Esophagus muscularis mucosa (tissue), 4 donors: ENCODE data around the gene MBP. TPM values are rescaled to one million over a fixed set of nuclear protein-coding genes. Genes with fewer than 3 reads are reported as not detected.

Experiments
- DNase-seq: peaks from one replicate; pipeline ENCODE4 v3.0.0-alpha.2; 2017; ENCODE audit errors: extremely low spot score
- H3K27ac ChIP-seq, 4 donors: fragments of 200-600 bp; sonication (generic); replicated peaks in 1 of 4; 1 replicate in 3 of 4; 2 replicates in 1 of 4; pipeline ENCODE4 v1.5.1; 2016 to 2019; ENCODE audit warnings: mild to moderate bottlenecking in 1 of 4
- H3K27me3 ChIP-seq, 4 donors: fragments of 200-600 bp; sonication (generic); one replicate each; pipeline versions ENCODE4 v1.5.1 to v1.6.0; 2016 to 2019
- H3K36me3 ChIP-seq, 4 donors: fragments of 200-600 bp; sonication (generic); one replicate each; pipeline ENCODE4 v1.5.1; 2016 to 2019
- H3K4me1 ChIP-seq, 4 donors: fragments of 200-600 bp; sonication (generic); one replicate each; pipeline ENCODE4 v1.5.1; 2016 to 2019
- H3K4me3 ChIP-seq, 4 donors: fragments of 200-600 bp; sonication (generic); 1 replicate in 2 of 4; 2 replicates in 2 of 4; pipeline ENCODE4 v1.5.1; 2016 to 2019; ENCODE audit warnings: mild to moderate bottlenecking in 4 of 4, moderate library complexity in 1 of 4
- H3K9me3 ChIP-seq, 4 donors: fragments of 200-600 bp; sonication (generic); 1 replicate in 3 of 4; 2 replicates in 1 of 4; pipeline ENCODE4 v1.5.1; 2016 to 2019
- CTCF ChIP-seq, 3 experiments: fragments of 200-600 bp in 2 of 3; fragments of 450-650 bp in 1 of 3; sonication (generic) in 2 of 3; IDR thresholded peaks; one replicate each; pipeline ENCODE4 v1.5.1; 2017 to 2019; ENCODE audit warnings: antibody characterized with exemption in 3 of 3, mild to moderate bottlenecking in 2 of 3, moderate library complexity in 1 of 3
- EP300 ChIP-seq: sonication (generic); formaldehyde crosslinking; IDR thresholded peaks from one replicate; pipeline ENCODE4 v1.6.1; 2017; ENCODE audit warnings: antibody characterized with exemption
- POLR2A ChIP-seq: fragments of 450-650 bp; IDR thresholded peaks from one replicate; pipeline ENCODE4 v1.6.1; 2017; ENCODE audit warnings: antibody characterized with exemption, moderate library complexity, mild to moderate bottlenecking, low read depth
- POLR2AphosphoS5 ChIP-seq, 2 donors: sonication (generic); formaldehyde crosslinking; IDR thresholded peaks; one replicate each; pipeline ENCODE4 v1.6.1; 2017; ENCODE audit warnings: antibody characterized with exemption in 2 of 2
- WGBS: methylation state at CpG from one replicate; pipeline ENCODE4 v1.1.5; 2018; 5-methylcytosine and 5-hydroxymethylcytosine counted together
- intact Hi-C: fragments of 100-400 bp; cut with DNase I; formaldehyde crosslinking; loops from one replicate; pipeline ENCODE4 v1.15.1; 2023
- total RNA-seq, 4 donors: library from RNA; depleted of rRNA; stranded (reverse); fragments of >200 nt; gene quantifications; one replicate each; pipeline versions ENCODE4 v1.1.0 to v1.2.1, GENCODE V29; 2016

The MBP gene
- total RNA-seq, 4 donors from 2014 or later = 21.9 to 31.3 (median 27.3) TPM

- no peaks in the 10 kb centered on the region for H3K27me3 ChIP-seq
- H3K9me3 ChIP-seq = no peaks in the 10 kb centered on the region
- no peak for TF ChIP-seq CTCF (IDR thresholded peaks at IDR 0.05)
- no peak for TF ChIP-seq POLR2A
- TF ChIP-seq POLR2AphosphoS5 (IDR thresholded peaks at IDR 0.05) = no peak
- no peak for TF ChIP-seq EP300
- no peak overlapping the region for H3K27ac ChIP-seq
- H3K4me3 ChIP-seq = no peak overlapping the region
- intact Hi-C loops = no loop called here
- H3K36me3 ChIP-seq = no peaks in the 10 kb centered on the region
- 92% methylated on average over 6 of the region's 6 CpGs for whole genome bisulfite sequencing
- H3K4me1 ChIP-seq = peaks cover 20 to 33% (median 24%) of the 10 kb centered on the region in 4 donors
- no peak for DNase-seq
These were observed 53.5 kb downstream of the MBP start for GRCh38 chr18:77079088-77079487.

- intact Hi-C loops = no loop called here
- Histone ChIP-seq H3K4me3 (no peak overlapping the region), H3K9me3 (no peaks in the 10 kb centered on the region), H3K4me1 (peaks cover 20 to 33% (median 26%) of the 10 kb centered on the region in 4 donors), H3K27ac (peak overlapping the region in 3 of 4 donors; percentile 5 to 39 (median 9)), H3K27me3 (no peaks in the 10 kb centered on the region), H3K36me3 (no peaks in the 10 kb centered on the region)
- no peak for DNase-seq
- WGBS = 94% methylated on average over 2 of the region's 5 CpGs
- TF ChIP-seq POLR2A = no peak
- TF ChIP-seq POLR2AphosphoS5 (IDR thresholded peaks at IDR 0.05) = no peak
- TF ChIP-seq CTCF (IDR thresholded peaks at IDR 0.05) = no peak
- no peak for TF ChIP-seq EP300
These were observed 53.9 kb downstream of the MBP start for GRCh38 chr18:77078690-77079070.

- no peak overlapping the region for H3K4me3 ChIP-seq
- intact Hi-C loops = no loop called here
- H3K9me3 ChIP-seq = no peaks in the 10 kb centered on the region
- TF ChIP-seq POLR2AphosphoS5 (IDR thresholded peaks at IDR 0.05) = no peak
- no peak for TF ChIP-seq CTCF (IDR thresholded peaks at IDR 0.05)
- no peak for TF ChIP-seq POLR2A
- no peak for TF ChIP-seq EP300
- DNase-seq = no peak
- H3K36me3 ChIP-seq = no peaks in the 10 kb centered on the region
- H3K27ac ChIP-seq = peak overlapping the region in 3 of 4 donors; percentile 5 to 39 (median 9)
- H3K27me3 ChIP-seq = no peaks in the 10 kb centered on the region
- 83% methylated on average over 16 of the region's 16 CpGs for WGBS
- H3K4me1 ChIP-seq = peaks cover 22 to 31% (median 28%) of the 10 kb centered on the region in 4 donors
These were observed 54.5 kb downstream of the MBP start for GRCh38 chr18:77077941-77078689.

GRCh38 chr18:77077401-77077800 is 55.2 kb downstream of the MBP start:
- H3K27me3 ChIP-seq = no peaks in the 10 kb centered on the region
- H3K9me3 ChIP-seq = no peaks in the 10 kb centered on the region
- H3K36me3 ChIP-seq = no peaks in the 10 kb centered on the region
- no peak overlapping the region for H3K27ac ChIP-seq
- DNase-seq = no peak
- intact Hi-C loops = no loop called here
- no peak overlapping the region for H3K4me3 ChIP-seq
- TF ChIP-seq EP300 (no peak), POLR2A (no peak), CTCF (IDR thresholded peaks at IDR 0.05) (no peak), POLR2AphosphoS5 (IDR thresholded peaks at IDR 0.05) (no peak)
- 97% methylated on average over 7 of the region's 7 CpGs for WGBS
- H3K4me1 ChIP-seq = peaks cover 23 to 36% (median 32%) of the 10 kb centered on the region in 4 donors
